Hematopoietic multipotent progenitor cell treated with erythropoietin and hydrocortisone succinate and interleukin-3 and kit ligand, for 4 days (in vitro differentiated cells): ENCODE results near the gene ITCH.
A peak's percentile ranks its signal among the peaks of the same experiment; 100 is the strongest.
"Not testable (repeated sequence)": the region's sequence is repeated elsewhere in the genome, so short reads cannot be mapped to it uniquely, and the experiment has no call there.

Experiments used
- DNase-seq: peaks from one replicate; pipeline ENCODE4 v3.0.0-alpha.2; 2015

ITCH gene

GRCh38 chr20:34363062-34363464 lies at the start of gene ITCH:
Gene ITCH (plus strand): TSS chr20:34363273. CDS start chr20:34393812, 30,539 bp downstream.
- peak; percentile 98 for DNase-seq

GRCh38 chr20:34315236-34315635 lies 47.8 kb upstream of the ITCH start:
- no peak for DNase-seq

GRCh38 chr20:34316196-34316814 lies 46.8 kb upstream of the ITCH start:
- DNase-seq: no peak

- DNase-seq: peak; percentile 12
These were observed 44.2 kb upstream of the ITCH start for GRCh38 chr20:34318609-34319443.

GRCh38 chr20:34320861-34321260 lies 42.2 kb upstream of the ITCH start:
- DNase-seq: no peak

- DNase-seq: no peak
These were observed 40.6 kb upstream of the ITCH start for GRCh38 chr20:34322267-34323105.

- DNase-seq: no peak
These were observed 38.5 kb upstream of the ITCH start for GRCh38 chr20:34324541-34324940.

GRCh38 chr20:34328207-34328606 lies 34.9 kb upstream of the ITCH start:
- not testable (repeated sequence) for DNase-seq

GRCh38 chr20:34328928-34329677 lies 34.0 kb upstream of the ITCH start:
- DNase-seq: no peak

GRCh38 chr20:34330861-34331544 lies 32.1 kb upstream of the ITCH start:
- not testable (repeated sequence) for DNase-seq

GRCh38 chr20:34331838-34332237 lies 31.2 kb upstream of the ITCH start:
- DNase-seq: no peak

GRCh38 chr20:34332262-34332920 lies 30.7 kb upstream of the ITCH start:
- DNase-seq: no peak

GRCh38 chr20:34333786-34334185 lies 29.3 kb upstream of the ITCH start:
- DNase-seq: no peak

GRCh38 chr20:34334654-34335407 lies 28.2 kb upstream of the ITCH start:
- DNase-seq: no peak

- DNase-seq: no peak
These were observed 25.5 kb upstream of the ITCH start for GRCh38 chr20:34337544-34337943.

- DNase-seq: no peak
These were observed 24.9 kb upstream of the ITCH start for GRCh38 chr20:34337982-34338726.

- DNase-seq: not testable (repeated sequence)
These were observed 22.3 kb upstream of the ITCH start for GRCh38 chr20:34340726-34341125.

GRCh38 chr20:34341199-34341598 lies 21.9 kb upstream of the ITCH start:
- not testable (repeated sequence) for DNase-seq

GRCh38 chr20:34343458-34344211 lies 19.4 kb upstream of the ITCH start:
- DNase-seq: no peak
